ENCODE results near the gene C4orf17.

GRCh38 chr4:99578714-99579113 is 67.9 kb downstream of the C4orf17 start:
- TF ChIP-seq POLR2A (IDR thresholded peaks at IDR 0.05): no peak
- no peak for TF ChIP-seq CTCF (IDR thresholded peaks at IDR 0.05)
- no peak for TF ChIP-seq EP300 (IDR thresholded peaks at IDR 0.05)
